Fibroblast of lung (primary cell): ENCODE data around the gene XXYLT1.
A peak's percentile ranks its signal among the peaks of the same experiment; 100 is the strongest.

ENCODE experiments used
- EZH2 ChIP-seq: IDR thresholded peaks from 2 replicates; pipeline ENCODE4 v1.5.1; 2012; ENCODE audit warnings: low read length, control low read depth, mild to moderate bottlenecking; ENCODE audit errors: missing control alignments
- TF ChIP-seq, protein P1 (sequence below), 2 donors: IDR thresholded peaks in 1 of 2; conservative IDR thresholded peaks in 1 of 2; 1 replicate in 1 of 2; 2 replicates in 1 of 2; pipeline ENCODE4 v1.5.1; 2011 to 2012; ENCODE audit warnings: low read length in 2 of 2, control low read depth in 1 of 2, inconsistent platforms in 1 of 2, low read depth in 1 of 2, mild to moderate bottlenecking in 1 of 2

DNA sequence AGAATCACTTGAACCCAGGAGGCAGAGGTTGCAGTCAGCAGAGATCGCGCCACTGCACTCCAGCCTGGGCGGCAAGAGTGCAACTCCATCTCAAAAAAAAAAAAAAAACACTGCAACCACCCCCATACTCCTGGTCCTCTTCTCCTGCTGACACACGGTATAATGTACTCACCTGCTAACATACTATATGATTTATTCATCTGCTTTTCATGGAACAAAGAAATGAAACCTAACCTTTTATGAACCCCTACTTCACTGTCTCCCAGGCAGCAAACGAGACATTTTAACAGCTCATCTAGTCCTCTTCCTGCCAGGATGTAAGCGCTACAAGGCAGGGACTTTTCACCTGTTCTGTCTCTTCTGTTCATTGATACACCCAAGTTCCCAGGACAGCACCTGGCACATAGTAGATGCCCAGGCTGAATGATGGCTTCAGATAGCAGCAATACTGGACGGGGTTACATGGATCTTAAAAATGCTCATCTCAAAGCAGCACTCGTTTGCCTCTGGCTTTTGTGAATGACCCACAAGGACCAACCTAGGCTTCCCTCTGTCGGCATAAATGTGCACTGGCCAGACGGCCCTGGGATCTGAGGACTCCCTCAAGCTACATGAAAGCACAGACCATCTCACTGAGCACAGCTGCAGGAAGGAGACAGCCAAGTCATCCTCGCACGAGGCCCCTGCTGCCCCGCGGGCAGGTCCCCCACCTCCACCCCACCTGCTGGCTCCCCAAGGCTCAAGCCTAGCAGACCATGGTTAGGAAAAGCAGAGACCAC is 20.3 kb downstream of the XXYLT1 start:
- TF ChIP-seq, protein P1, sequence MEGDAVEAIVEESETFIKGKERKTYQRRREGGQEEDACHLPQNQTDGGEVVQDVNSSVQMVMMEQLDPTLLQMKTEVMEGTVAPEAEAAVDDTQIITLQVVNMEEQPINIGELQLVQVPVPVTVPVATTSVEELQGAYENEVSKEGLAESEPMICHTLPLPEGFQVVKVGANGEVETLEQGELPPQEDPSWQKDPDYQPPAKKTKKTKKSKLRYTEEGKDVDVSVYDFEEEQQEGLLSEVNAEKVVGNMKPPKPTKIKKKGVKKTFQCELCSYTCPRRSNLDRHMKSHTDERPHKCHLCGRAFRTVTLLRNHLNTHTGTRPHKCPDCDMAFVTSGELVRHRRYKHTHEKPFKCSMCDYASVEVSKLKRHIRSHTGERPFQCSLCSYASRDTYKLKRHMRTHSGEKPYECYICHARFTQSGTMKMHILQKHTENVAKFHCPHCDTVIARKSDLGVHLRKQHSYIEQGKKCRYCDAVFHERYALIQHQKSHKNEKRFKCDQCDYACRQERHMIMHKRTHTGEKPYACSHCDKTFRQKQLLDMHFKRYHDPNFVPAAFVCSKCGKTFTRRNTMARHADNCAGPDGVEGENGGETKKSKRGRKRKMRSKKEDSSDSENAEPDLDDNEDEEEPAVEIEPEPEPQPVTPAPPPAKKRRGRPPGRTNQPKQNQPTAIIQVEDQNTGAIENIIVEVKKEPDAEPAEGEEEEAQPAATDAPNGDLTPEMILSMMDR (conservative IDR thresholded peaks at IDR 0.05 in 1 of 2, IDR thresholded peaks at IDR 0.05 in 1 of 2; ENCODE audit: low read depth in 1 of 2, low read length in 2 of 2) = peak; percentile 36 to 66
- no peak for TF ChIP-seq EZH2
